ENCODE data around the gene RPTN.

Gene RPTN, protein sequence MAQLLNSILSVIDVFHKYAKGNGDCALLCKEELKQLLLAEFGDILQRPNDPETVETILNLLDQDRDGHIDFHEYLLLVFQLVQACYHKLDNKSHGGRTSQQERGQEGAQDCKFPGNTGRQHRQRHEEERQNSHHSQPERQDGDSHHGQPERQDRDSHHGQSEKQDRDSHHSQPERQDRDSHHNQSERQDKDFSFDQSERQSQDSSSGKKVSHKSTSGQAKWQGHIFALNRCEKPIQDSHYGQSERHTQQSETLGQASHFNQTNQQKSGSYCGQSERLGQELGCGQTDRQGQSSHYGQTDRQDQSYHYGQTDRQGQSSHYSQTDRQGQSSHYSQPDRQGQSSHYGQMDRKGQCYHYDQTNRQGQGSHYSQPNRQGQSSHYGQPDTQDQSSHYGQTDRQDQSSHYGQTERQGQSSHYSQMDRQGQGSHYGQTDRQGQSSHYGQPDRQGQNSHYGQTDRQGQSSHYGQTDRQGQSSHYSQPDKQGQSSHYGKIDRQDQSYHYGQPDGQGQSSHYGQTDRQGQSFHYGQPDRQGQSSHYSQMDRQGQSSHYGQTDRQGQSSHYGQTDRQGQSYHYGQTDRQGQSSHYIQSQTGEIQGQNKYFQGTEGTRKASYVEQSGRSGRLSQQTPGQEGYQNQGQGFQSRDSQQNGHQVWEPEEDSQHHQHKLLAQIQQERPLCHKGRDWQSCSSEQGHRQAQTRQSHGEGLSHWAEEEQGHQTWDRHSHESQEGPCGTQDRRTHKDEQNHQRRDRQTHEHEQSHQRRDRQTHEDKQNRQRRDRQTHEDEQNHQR

GRCh38 chr1:152159144-152159543 is at the start of gene RPTN:
Gene RPTN, minus strand, starts transcription at chr1:152159228. Its CDS starts 1,339 bp downstream, at chr1:152157889.
- no peak for DNase-seq

- DNase-seq, result no peak
Measured at GRCh38 chr1:152198982-152199381, 40.0 kb upstream of the RPTN start.

- DNase-seq, result no peak
Measured at GRCh38 chr1:152197361-152197941, 38.4 kb upstream of the RPTN start.

DNA sequence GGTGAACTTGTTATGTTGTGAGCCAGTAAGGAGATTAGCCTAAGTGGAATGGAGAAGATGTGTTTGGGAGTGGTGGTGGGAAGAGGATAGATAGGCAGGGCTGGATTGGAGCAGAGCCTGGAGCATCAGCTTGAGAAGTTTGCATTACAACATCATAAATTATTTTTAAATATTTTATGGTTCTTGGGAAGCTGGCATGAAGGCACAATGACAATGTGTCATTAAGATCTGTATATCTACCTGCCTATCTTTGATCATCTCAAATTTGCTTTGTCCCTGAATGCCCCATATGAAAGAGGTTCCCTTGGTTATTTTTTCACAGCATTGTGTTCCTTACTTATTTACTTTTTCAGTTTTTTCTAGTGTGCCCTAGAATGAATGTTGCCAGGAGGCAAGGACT is 32.7 kb upstream of the RPTN start:
- no peak for DNase-seq

GRCh38 chr1:152191260-152191659 is 32.2 kb upstream of the RPTN start:
- DNase-seq, result no peak

GRCh38 chr1:152190589-152190988 is 31.6 kb upstream of the RPTN start:
- DNase-seq, result no peak

DNA sequence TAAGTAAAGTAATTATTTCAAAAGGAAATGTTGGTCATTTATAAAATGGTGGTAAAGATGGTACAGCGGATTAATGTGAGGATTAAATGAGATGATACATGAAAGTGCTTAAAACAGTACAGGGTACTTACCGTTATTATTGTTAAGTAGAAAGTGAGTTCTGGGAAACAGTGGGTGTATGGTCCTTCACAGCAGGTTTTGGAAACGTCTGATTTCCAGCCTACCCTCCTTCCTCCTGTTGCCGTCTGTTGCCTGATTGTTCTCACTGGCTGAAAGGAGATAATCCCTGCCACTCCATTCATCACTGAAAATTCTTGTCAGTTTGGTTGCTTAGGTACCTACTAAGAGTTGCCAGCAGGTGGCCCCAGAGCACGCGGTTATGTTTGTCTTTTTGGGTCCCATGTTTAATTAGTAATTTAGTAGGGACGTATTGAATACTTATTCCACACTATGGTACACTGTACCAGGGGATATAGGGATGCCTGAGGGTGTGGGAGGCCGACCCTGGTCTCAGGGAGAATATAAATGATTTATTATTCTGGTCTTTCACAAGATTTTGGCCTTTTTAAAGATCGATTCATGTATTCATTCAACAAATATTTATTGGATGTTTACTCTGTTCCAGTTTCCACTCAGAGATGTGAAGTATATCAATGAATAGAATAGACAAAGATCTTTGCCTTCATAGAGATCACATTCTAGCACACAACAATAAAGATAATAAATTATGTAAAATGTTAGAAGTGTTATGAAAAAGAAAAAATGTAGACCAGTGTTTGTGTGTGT is 30.8 kb upstream of the RPTN start:
- peak; percentile 70 for DNase-seq

DNA sequence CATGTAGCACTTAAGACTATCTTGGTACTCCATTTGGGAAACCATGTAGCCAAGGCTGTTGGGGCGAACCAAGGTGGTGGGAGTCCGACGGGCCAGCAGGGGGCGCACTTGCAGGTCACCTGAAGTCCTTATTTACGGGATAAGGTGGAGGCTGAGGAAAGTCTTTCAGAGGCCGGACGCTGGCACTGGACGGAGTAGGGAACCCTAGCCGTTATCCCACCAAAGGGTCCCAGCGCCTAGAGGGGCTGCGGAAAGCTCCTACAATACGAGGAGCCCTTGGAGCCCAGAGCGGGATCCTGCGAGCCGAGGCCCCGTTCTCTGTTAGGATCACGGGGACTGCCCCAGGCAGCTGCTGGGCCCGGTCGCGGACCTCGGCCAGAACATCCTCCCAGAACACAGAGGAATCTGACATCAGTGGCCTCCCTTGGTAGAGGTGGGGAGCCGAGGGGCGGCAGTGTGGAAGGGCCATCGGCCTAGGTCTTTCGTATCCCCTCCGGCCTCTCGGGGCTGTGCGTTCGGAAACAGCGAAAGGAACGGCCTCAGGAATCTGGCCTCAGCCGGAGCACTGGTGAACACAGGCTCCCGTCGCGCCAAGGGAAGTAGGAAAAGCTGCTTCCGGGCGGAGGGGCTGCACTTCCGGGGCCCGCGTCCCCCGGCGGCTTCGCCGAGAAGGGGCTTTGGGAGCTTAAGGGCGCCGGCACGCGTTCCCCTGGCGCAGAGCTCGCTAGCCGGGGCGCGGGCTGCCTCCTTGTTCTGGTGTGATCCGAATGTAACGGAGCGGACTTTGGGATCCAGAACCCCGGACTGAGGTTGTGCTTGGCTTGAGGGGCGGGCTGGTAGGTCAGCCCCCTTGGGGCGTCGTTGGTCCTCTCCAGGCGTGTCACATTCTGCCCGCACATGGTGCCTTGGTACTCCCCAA is 29.9 kb upstream of the RPTN start:
- DNase-seq, result peak; percentile 75

DNA sequence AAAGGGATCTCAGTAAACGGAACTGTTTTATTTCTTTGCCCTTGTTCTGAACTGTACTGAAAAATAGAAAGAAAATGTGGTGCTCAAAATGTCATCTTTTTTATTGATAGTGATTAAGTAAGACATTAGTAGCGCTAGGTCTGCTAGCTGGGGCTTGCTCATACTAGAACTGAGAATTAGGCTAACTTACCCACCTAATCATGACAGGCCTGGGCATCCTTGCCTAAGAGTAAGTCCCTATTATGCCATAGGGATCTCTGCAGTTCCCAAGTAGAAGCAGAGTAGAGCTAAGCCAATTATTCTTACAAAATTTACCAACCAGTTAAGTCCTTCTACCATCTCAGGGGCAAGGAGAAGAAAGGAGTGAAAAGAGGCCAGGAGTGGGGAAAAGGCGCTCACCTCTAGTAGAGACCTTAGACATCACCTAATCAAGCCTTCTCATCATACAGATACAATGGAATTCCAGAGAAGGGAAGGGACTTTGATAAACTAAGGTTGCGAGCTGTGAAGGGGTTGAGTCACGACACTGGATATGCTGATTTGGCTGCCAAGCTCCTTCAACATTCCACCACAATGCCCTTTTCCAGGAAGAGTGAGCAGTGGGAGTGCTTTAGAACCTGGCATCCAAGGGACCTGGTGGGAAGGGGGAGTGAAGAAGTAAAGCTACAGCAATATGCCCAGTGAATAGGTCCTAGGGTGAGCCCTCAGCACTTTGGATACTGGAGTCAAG is 27.7 kb upstream of the RPTN start:
- DNase-seq, result no peak

DNA sequence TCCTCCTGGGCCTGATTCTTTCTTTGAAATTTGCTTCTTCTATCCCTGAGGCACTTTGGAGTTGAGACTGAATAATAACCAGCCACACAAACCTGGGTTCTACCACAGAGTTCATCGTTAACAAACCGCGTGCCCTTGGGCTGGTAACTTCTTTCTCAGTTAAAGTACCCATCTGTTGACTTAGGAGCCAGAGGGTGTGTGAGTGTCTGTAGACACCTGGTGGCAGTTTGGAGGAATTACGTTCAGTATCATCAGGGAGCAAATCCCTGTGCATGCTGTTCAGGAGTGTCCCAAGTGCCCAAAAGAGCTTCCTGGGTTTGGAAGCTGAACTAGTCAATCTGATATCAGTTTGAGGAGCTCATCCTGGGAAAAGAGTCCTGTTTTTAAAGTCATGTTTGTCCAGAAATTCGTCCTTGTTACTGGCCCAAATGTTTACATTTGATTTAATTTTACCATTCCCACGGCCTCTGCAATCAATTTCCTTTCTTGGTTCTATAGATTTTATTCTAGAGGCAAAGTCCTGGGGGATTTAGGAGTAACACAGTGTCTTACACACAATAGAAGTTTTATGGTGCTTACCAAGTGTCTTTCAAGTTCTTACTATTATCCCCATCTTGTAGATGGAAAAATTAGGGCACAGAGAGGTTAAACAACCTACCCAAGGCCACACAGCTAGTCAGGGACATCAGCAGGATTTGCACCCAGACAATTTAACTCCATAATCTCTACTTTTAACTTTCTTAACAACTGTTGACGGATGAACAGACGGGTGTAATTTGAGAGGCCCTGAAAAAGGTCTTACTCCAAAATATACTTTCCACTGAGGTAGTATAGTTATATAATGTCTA is 26.7 kb upstream of the RPTN start:
- DNase-seq, result peak; percentile 58

GRCh38 chr1:152182944-152183361 is 23.9 kb upstream of the RPTN start:
- DNase-seq, result peak; percentile 32

GRCh38 chr1:152182431-152182830 is 23.4 kb upstream of the RPTN start:
- DNase-seq, result peak; percentile 25

GRCh38 chr1:152179566-152179965 is 20.5 kb upstream of the RPTN start:
- DNase-seq, result no peak

- DNase-seq, result no peak
Measured at GRCh38 chr1:152170287-152170905, 11.4 kb upstream of the RPTN start.

DNA sequence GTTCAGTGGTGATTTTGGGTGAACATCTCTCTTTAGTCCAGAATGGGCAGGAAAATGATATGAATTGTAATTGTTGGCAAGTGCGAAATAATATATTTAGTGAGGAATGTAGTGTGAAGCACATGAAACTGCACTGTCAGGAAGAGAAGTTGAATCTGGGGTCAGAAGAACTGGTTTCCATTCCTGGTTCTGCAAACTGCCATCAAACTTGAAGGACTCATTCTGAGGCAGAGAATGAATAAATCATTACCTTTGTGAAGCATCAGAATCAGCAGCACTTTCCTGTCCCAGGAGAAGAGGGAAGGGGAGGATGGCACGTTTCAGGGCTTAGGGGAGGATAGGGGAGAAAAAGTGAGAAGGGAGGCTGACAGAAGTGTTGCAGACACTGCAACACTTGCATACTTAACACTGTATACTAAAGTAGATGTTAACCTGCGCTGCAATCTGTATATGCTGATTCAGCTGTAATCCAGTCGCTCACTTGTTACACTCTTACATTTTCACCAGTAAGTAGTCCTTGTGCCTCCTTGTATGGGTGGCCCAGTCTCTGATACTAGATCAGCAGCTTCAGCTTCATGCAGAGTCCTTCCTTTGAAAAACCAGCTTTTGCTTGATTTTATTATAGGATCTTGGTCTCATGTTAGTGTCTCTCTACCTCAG is 10.5 kb upstream of the RPTN start:
- DNase-seq, result no peak

GRCh38 chr1:152168535-152168868 is 9.5 kb upstream of the RPTN start:
- no peak for DNase-seq

- no peak for DNase-seq
Measured at GRCh38 chr1:152167835-152168534, 9.0 kb upstream of the RPTN start.

GRCh38 chr1:152166966-152167365 is 7.9 kb upstream of the RPTN start:
- DNase-seq, result no peak

Data from activated CD4-positive, alpha-beta T cell treated with anti-CD3 and anti-CD28 coated beads, Interleukin-2, amount 50 U/mL, for 16 hours (primary cell).